HEK293 (cell line): ENCODE measurements around the gene LSM2.

Source experiments
- CTCF ChIP-seq: fragments of 450-650 bp; formaldehyde crosslinking; IDR thresholded peaks from 2 replicates; pipeline ENCODE4 v1.5.1; 2016; ENCODE audit warnings: missing biosample characterization, missing genetic modification characterization
- KLF1 ChIP-seq: fragments of 450-650 bp; formaldehyde crosslinking; IDR thresholded peaks from 2 replicates; pipeline ENCODE4 v1.5.1; 2016; ENCODE audit warnings: missing biosample characterization, missing genetic modification characterization
- KLF7 ChIP-seq: fragments of 450-650 bp; formaldehyde crosslinking; IDR thresholded peaks from 2 replicates; pipeline ENCODE4 v1.5.1; 2016; ENCODE audit warnings: missing biosample characterization, missing genetic modification characterization, borderline replicate concordance
- SALL2 ChIP-seq: fragments of 450-650 bp; formaldehyde crosslinking; IDR thresholded peaks from 2 replicates; pipeline ENCODE4 v1.5.0; 2017; ENCODE audit warnings: missing biosample characterization, mild to moderate bottlenecking, missing genetic modification characterization, borderline replicate concordance
- ZBTB10 ChIP-seq: fragments of 450-650 bp; formaldehyde crosslinking; IDR thresholded peaks from 2 replicates; pipeline ENCODE4 v1.5.1; 2016; ENCODE audit warnings: missing biosample characterization, missing genetic modification characterization
- ZBTB17 ChIP-seq: fragments of 450-650 bp; formaldehyde crosslinking; IDR thresholded peaks from 2 replicates; pipeline ENCODE4 v1.5.1; 2016; ENCODE audit warnings: missing biosample characterization, missing genetic modification characterization
- ZBTB8A ChIP-seq: fragments of 450-650 bp; formaldehyde crosslinking; IDR thresholded peaks from 2 replicates; pipeline ENCODE4 v1.5.1; 2016; ENCODE audit warnings: missing biosample characterization, missing genetic modification characterization
- ZEB2 ChIP-seq: fragments of 450-650 bp; formaldehyde crosslinking; IDR thresholded peaks from 2 replicates; pipeline ENCODE4 v1.5.1; 2016; ENCODE audit warnings: missing biosample characterization, missing genetic modification characterization
- ZFP69B ChIP-seq: fragments of 450-650 bp; formaldehyde crosslinking; IDR thresholded peaks from 2 replicates; pipeline ENCODE4 v1.5.1; 2016; ENCODE audit warnings: missing biosample characterization, missing genetic modification characterization
- ZIC2 ChIP-seq: fragments of 450-650 bp; formaldehyde crosslinking; IDR thresholded peaks from 2 replicates; pipeline ENCODE4 v1.5.1; 2016; ENCODE audit warnings: missing biosample characterization, missing genetic modification characterization
- ZNF184 ChIP-seq: fragments of 450-650 bp; IDR thresholded peaks from 2 replicates; pipeline ENCODE4 v1.5.1; 2018; ENCODE audit warnings: missing biosample characterization, mild to moderate bottlenecking, missing genetic modification characterization
- ZNF2 ChIP-seq: fragments of 450-650 bp; formaldehyde crosslinking; IDR thresholded peaks from 2 replicates; pipeline ENCODE4 v1.5.1; 2016; ENCODE audit warnings: missing biosample characterization, missing genetic modification characterization
- ZNF341 ChIP-seq: fragments of 450-650 bp; formaldehyde crosslinking; IDR thresholded peaks from 2 replicates; pipeline ENCODE4; 2016; ENCODE audit warnings: low read depth, missing biosample characterization, missing genetic modification characterization
- ZNF391 ChIP-seq: fragments of 450-650 bp; formaldehyde crosslinking; IDR thresholded peaks from 2 replicates; pipeline ENCODE4 v1.5.1; 2016; ENCODE audit warnings: low read depth, missing biosample characterization, missing genetic modification characterization, borderline replicate concordance
- ZNF473 ChIP-seq: fragments of 450-650 bp; formaldehyde crosslinking; IDR thresholded peaks from 2 replicates; pipeline ENCODE4 v1.5.1; 2017; ENCODE audit warnings: missing biosample characterization, missing genetic modification characterization
- ZNF529 ChIP-seq: fragments of 450-650 bp; formaldehyde crosslinking; IDR thresholded peaks from 2 replicates; pipeline ENCODE4 v1.5.1; 2017; ENCODE audit warnings: missing genetic modification characterization, missing biosample characterization; ENCODE audit not compliant: insufficient replicate concordance
- ZNF544 ChIP-seq: fragments of 450-650 bp; formaldehyde crosslinking; IDR thresholded peaks from 2 replicates; pipeline ENCODE4 v1.5.0; 2017; ENCODE audit warnings: missing biosample characterization, missing genetic modification characterization
- ZNF654 ChIP-seq: fragments of 450-650 bp; formaldehyde crosslinking; IDR thresholded peaks from 2 replicates; pipeline ENCODE4 v1.5.1; 2016; ENCODE audit warnings: low read depth, missing biosample characterization, missing genetic modification characterization
- ZNF701 ChIP-seq: fragments of 450-650 bp; formaldehyde crosslinking; IDR thresholded peaks from 2 replicates; pipeline ENCODE4 v1.5.1; 2016; ENCODE audit warnings: missing biosample characterization, missing genetic modification characterization
- ZNF704 ChIP-seq: fragments of 450-650 bp; formaldehyde crosslinking; IDR thresholded peaks from 2 replicates; pipeline ENCODE4 v1.5.1; 2016; ENCODE audit warnings: missing biosample characterization, missing genetic modification characterization
- TF ChIP-seq, protein P1 (sequence below): fragments of 450-650 bp; formaldehyde crosslinking; IDR thresholded peaks from 2 replicates; pipeline ENCODE4 v1.5.1; 2017; ENCODE audit warnings: missing biosample characterization, missing genetic modification characterization
- TF ChIP-seq, protein P2 (sequence below): fragments of 450-650 bp; formaldehyde crosslinking; IDR thresholded peaks from 2 replicates; pipeline ENCODE4 v1.5.1; 2016; ENCODE audit warnings: missing biosample characterization, missing genetic modification characterization
- TF ChIP-seq, protein P3 (sequence below): fragments of 450-650 bp; formaldehyde crosslinking; IDR thresholded peaks from 2 replicates; pipeline ENCODE4 v1.5.1; 2016; ENCODE audit warnings: missing biosample characterization, missing genetic modification characterization

The LSM2 gene

DNA sequence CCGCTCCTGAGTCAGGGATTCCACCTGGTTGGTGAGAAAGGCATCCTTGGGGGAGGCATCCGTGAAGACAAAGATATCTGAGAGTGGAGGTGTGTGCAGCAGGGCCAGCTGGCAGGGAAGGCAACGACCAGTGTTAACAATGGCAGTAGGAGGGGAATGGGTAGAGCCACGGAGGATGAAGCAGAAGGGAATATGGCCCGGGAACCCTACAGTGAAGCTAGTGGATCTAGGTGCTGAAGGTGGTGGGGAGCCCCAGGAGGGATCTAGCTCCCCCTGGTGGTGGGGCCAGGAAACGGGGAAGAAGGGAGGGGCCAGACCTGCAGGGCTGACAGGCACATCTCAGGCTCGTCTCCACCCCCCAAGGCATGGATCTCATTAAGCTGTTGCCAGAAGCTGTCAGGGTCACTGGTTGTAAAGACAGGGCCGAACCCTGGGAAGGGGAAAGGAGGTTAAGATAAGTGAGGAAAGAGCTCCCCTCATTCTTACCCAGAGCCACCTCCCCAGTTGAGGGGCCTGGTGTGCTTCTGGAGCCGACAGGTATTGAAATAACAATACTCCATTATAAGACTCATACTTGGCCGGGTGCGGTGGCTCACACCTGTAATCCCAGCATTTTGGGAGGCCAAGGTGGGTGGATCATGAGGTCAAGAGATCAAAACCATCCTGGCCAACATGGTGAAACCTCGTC is 36.9 kb downstream of the LSM2 start (continued):
- TF ChIP-seq, protein P1, sequence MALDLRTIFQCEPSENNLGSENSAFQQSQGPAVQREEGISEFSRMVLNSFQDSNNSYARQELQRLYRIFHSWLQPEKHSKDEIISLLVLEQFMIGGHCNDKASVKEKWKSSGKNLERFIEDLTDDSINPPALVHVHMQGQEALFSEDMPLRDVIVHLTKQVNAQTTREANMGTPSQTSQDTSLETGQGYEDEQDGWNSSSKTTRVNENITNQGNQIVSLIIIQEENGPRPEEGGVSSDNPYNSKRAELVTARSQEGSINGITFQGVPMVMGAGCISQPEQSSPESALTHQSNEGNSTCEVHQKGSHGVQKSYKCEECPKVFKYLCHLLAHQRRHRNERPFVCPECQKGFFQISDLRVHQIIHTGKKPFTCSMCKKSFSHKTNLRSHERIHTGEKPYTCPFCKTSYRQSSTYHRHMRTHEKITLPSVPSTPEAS (tag by site-specific recombination) = no peak
- 0 out of 2 replicates have a peak, but pooled peaks have one; percentile 32 for TF ChIP-seq ZFP69B (tag by site-specific recombination)
- TF ChIP-seq ZIC2 (tag by site-specific recombination) = 0 out of 2 replicates have a peak, but pooled peaks have one; percentile 43
- peak; percentile 56; the same call in 1 of the 2 replicates for TF ChIP-seq ZBTB17 (tag by site-specific recombination)
- TF ChIP-seq ZEB2 = 0 out of 2 replicates have a peak, but pooled peaks have one; percentile 49
- TF ChIP-seq ZNF341 = peak; percentile 76
- peak; percentile 45; the same call in 1 of the 2 replicates for TF ChIP-seq ZNF2 (tag by site-specific recombination)
- no peak for TF ChIP-seq ZNF701 (tag by site-specific recombination)
- no peak for TF ChIP-seq ZNF529 (tag by site-specific recombination)
- no peak for TF ChIP-seq KLF7
- no peak for TF ChIP-seq ZNF704 (tag by site-specific recombination)
- TF ChIP-seq ZNF391 (tag by site-specific recombination) = no peak
- peak; percentile 93 for TF ChIP-seq CTCF (tag by site-specific recombination)
- TF ChIP-seq, protein P2, sequence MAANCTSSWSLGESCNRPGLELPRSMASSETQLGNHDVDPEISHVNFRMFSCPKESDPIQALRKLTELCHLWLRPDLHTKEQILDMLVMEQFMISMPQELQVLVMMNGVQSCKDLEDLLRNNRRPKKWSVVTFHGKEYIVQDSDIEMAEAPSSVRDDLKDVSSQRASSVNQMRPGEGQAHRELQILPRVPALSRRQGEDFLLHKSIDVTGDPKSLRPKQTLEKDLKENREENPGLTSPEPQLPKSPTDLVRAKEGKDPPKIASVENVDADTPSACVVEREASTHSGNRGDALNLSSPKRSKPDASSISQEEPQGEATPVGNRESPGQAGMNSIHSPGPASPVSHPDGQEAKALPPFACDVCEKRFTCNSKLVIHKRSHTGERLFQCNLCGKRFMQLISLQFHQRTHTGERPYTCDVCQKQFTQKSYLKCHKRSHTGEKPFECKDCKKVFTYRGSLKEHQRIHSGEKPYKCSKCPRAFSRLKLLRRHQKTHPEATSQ (tag by site-specific recombination) = no peak
- 0 out of 2 replicates have a peak, but pooled peaks have one; percentile 36 for TF ChIP-seq ZBTB8A (tag by site-specific recombination)
- TF ChIP-seq ZNF184 (tag by site-specific recombination) = no peak
- TF ChIP-seq ZNF473 (tag by site-specific recombination) = no peak
- TF ChIP-seq ZNF654 = peak; percentile 62
- TF ChIP-seq ZNF544 (tag by site-specific recombination) = no peak
- TF ChIP-seq, protein P3, sequence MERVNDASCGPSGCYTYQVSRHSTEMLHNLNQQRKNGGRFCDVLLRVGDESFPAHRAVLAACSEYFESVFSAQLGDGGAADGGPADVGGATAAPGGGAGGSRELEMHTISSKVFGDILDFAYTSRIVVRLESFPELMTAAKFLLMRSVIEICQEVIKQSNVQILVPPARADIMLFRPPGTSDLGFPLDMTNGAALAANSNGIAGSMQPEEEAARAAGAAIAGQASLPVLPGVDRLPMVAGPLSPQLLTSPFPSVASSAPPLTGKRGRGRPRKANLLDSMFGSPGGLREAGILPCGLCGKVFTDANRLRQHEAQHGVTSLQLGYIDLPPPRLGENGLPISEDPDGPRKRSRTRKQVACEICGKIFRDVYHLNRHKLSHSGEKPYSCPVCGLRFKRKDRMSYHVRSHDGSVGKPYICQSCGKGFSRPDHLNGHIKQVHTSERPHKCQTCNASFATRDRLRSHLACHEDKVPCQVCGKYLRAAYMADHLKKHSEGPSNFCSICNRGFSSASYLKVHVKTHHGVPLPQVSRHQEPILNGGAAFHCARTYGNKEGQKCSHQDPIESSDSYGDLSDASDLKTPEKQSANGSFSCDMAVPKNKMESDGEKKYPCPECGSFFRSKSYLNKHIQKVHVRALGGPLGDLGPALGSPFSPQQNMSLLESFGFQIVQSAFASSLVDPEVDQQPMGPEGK (tag by site-specific recombination) = peak; percentile 74
- TF ChIP-seq KLF1 (tag by site-specific recombination) = peak; percentile 65
- peak; percentile 73 for TF ChIP-seq ZBTB10 (tag by site-specific recombination)
- no peak for TF ChIP-seq SALL2 (tag by site-specific recombination)
- TF ChIP-seq, all 188 proteins: peak for 20
